ENCODE results near the gene PRDX6.
A peak's percentile ranks its signal among the peaks of the same experiment; 100 is the strongest.
"Not testable (repeated sequence)": the region's sequence is repeated elsewhere in the genome, so short reads cannot be mapped to it uniquely, and the experiment has no call there.

The PRDX6 gene

DNA sequence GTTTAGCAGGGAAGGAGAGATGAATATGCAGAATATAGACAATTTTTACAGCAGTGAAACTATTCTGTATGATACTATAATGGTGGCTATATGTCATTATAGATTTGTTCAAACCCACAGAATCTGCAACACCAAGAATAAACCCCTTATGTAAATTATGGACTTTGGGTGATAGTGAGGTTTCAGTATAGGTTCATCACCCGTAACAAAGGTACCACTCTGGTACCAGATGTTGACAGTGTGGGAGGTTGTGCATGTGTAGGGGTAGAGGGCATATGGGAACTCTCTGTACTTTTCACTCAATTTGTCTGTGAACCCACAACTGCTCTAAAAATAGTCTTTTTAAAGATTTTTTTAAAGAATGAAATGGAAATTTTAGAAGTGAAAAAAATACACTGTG, 29.9 kb upstream of the PRDX6 start:
- H3K4me3 ChIP-seq (ENCODE audit: low read depth, low read length), result no peak overlapping the region
- TF ChIP-seq, protein P1, sequence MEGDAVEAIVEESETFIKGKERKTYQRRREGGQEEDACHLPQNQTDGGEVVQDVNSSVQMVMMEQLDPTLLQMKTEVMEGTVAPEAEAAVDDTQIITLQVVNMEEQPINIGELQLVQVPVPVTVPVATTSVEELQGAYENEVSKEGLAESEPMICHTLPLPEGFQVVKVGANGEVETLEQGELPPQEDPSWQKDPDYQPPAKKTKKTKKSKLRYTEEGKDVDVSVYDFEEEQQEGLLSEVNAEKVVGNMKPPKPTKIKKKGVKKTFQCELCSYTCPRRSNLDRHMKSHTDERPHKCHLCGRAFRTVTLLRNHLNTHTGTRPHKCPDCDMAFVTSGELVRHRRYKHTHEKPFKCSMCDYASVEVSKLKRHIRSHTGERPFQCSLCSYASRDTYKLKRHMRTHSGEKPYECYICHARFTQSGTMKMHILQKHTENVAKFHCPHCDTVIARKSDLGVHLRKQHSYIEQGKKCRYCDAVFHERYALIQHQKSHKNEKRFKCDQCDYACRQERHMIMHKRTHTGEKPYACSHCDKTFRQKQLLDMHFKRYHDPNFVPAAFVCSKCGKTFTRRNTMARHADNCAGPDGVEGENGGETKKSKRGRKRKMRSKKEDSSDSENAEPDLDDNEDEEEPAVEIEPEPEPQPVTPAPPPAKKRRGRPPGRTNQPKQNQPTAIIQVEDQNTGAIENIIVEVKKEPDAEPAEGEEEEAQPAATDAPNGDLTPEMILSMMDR (conservative IDR thresholded peaks at IDR 0.05; ENCODE audit: low read depth, low read length), result no peak
- DNase-seq (ENCODE audit: low read depth), result no peak

DNA sequence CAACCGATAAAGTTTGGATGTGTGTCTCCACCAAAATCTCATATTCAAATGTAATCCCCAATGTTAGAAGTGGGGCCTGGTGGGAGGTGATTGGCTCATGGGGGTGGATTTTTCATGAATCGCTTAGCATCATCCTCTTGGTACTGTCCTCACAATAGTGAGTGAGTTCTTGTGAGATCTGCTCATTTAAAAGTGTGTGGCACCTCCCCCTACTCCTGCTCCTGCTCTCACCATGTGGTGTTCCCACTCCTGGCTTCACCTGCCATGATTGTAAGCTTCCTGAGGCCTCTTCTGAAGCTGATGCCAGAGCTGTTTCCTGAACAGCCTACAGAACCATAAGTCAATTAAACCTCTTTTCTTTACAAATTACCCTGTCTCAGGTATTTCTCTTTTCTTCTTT, 28.2 kb upstream of the PRDX6 start:
- no peak overlapping the region for H3K4me3 ChIP-seq (ENCODE audit: low read depth, low read length)
- TF ChIP-seq, protein P1 (conservative IDR thresholded peaks at IDR 0.05; ENCODE audit: low read depth, low read length), result no peak
- DNase-seq (ENCODE audit: low read depth), result no peak

DNA sequence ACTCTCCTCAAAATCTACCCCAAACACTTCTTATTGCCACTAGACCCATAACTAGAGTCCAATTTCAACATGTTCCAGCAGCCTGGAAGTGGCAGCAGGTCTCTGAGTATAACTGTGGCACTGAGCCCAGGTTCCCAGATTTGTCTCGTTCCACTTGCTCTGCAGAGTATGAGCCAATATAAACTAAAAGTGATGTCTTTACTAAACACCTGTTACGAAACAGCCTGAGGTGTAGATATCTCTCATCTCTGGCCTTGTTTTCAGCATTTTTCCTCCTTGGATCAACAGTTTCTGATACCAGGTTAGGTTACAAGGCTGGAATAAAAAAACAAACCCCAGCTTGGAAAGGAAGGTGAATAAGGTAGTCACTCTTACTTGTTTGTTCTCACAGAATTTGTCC, 25.2 kb upstream of the PRDX6 start:
- no peak overlapping the region for H3K4me3 ChIP-seq (ENCODE audit: low read depth, low read length)
- DNase-seq (ENCODE audit: low read depth), result peak; percentile 25
- TF ChIP-seq, protein P1 (conservative IDR thresholded peaks at IDR 0.05; ENCODE audit: low read depth, low read length), result no peak

DNA sequence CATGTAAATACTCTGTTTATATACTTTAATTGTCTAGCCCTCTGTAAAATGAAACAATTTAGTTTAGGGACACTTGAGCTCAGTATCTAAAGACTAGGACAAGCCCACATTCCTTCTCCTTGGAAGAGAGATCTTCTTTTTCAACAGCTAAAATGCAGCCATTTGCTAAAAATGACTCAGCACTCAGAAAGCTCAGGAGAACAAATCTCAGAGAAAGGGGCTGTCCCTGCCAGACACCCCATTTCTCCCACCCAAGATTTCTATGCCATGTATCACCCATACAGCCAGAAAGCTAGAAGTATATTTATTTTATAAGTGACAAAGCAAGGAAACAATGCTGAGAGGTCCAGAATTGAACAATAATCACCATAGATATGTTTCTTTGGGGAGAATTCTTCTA, 23.2 kb upstream of the PRDX6 start:
- TF ChIP-seq, protein P1 (conservative IDR thresholded peaks at IDR 0.05; ENCODE audit: low read depth, low read length), result no peak
- no peak overlapping the region for H3K4me3 ChIP-seq (ENCODE audit: low read depth, low read length)
- peak; percentile 56 for DNase-seq (ENCODE audit: low read depth)

DNA sequence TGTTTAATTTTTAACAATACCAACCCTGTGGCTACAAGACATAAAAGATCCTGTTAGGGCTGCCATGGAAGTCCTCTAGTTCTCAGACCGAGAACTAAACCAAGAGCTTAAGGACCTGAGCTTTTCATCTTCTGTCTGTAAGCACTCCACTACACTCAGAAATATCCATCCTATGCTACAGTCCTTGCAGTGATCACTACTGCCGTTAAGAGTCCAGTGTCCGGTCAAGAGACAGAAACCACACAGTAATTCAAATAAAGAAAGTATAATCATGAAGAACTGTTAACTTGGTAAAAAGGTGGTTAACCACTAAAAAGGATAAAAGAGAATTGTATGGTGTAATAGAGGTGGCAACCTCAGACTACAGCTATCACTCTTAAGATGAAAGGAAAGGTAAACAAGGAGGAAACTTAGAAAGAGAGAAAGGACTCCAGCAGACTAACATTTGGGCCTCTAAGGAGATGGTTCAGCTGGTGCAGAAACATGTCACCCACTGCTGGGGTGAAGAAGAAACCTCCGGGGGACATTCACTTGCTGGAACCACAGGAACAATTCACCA, 22.1 kb upstream of the PRDX6 start:
- no peak for DNase-seq (ENCODE audit: low read depth)
- TF ChIP-seq, protein P1 (conservative IDR thresholded peaks at IDR 0.05; ENCODE audit: low read depth, low read length), result no peak

DNA sequence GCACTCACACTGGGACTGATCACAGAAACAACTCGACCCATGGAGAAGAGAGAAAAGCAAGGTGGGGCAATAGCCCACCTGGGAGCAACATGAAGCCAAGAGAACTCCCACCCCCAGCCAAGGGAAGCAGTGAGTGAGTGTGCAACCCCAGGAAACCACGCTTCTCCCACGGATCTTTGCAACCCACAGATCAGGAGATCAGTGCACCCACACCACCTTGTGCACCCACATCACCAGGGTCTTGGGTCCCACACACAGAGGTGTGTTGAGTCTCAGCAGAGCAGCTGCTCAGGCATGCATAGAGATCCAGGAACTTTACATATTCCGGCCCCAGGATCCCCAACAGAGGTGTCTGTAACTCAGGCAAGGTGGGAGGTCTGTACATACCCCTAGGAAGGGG, 17.2 kb upstream of the PRDX6 start:
- DNase-seq (ENCODE audit: low read depth), result no peak
- TF ChIP-seq, protein P1 (conservative IDR thresholded peaks at IDR 0.05; ENCODE audit: low read depth, low read length), result no peak
- H3K4me3 ChIP-seq (ENCODE audit: low read depth, low read length), result no peak overlapping the region

More for the DNA sequence above, 22.1 kb upstream of the PRDX6 start:
- H3K4me3 ChIP-seq (ENCODE audit: low read depth, low read length), result no peak overlapping the region

DNA sequence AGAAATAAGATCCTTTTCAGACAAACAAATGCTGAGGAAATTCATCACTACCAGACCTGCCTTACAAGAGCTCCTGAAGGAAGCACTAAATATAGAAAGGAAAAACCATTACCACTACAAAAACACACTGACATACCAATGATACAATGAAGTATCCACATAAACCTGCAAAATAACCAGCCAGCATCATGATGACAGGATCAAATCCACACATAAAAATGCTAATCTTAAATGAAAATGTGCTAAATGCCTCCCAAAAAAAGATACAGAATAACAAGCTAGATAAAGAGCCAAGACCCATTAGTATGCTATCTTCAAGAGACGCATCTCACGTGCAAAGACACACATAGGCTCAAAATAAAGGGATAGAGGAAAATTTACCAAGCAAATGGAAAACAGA, 14.5 kb upstream of the PRDX6 start:
- not testable (repeated sequence) for H3K4me3 ChIP-seq (ENCODE audit: low read depth, low read length)
- peak; percentile 9 for DNase-seq (ENCODE audit: low read depth)

DNA sequence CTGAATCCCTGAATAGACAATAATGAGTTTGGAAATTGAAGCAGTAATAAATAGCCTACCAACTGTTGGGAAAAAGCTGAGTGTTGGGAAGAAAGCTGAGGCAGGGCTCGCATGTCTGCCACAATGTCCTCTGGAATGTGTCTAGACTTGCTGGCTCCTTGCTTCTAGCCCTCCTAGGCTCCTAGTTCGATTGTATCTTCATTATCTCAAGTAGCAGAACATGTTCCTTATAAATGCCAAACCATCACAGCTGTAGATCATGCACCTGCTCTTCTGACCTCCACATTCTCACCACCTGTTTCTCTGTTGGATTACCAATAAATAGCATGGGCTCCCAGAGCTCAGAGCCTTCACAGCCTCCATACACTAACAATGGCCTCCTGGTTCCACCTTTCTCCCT, 12.9 kb upstream of the PRDX6 start:
- not testable (repeated sequence) for DNase-seq (ENCODE audit: low read depth); H3K4me3 ChIP-seq (ENCODE audit: low read depth, low read length)

All from choroid plexus epithelial cell (primary cell).